ENCODE measurements around the gene M1AP. TPM values are rescaled to one million over a fixed set of nuclear protein-coding genes. Genes with fewer than 3 reads are reported as not detected.
A peak's percentile ranks its signal among the peaks of the same experiment; 100 is the strongest.

M1AP gene, protein sequence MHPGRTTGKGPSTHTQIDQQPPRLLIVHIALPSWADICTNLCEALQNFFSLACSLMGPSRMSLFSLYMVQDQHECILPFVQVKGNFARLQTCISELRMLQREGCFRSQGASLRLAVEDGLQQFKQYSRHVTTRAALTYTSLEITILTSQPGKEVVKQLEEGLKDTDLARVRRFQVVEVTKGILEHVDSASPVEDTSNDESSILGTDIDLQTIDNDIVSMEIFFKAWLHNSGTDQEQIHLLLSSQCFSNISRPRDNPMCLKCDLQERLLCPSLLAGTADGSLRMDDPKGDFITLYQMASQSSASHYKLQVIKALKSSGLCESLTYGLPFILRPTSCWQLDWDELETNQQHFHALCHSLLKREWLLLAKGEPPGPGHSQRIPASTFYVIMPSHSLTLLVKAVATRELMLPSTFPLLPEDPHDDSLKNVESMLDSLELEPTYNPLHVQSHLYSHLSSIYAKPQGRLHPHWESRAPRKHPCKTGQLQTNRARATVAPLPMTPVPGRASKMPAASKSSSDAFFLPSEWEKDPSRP
- total RNA-seq: not detected

DNA sequence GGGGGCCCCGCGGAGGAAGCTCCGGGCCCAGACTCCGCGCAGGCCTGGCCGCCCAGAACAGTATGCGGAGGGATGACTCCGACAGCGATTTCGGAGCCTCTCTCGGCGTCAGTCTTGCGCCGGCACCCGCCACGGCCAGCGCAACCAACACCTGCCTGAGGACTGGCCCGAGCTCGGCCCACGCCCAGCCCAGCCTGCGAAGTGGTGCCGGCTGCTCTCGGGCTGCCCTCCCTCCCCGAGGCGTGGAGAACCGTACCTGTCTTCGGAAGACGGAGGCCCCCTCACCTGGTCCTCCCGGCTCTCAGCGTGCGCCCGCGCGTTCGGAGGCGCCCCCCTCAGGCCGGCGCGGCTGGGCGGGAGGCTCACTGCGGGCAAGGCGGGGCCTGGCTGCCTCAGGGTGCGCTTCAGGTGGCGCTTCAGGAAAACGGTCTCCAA is at the start of gene M1AP:
Gene M1AP, minus strand, starts transcription at position 322 of the 435 bp plus-strand sequence. CDS start 8,055 bp downstream, outside the sequence.
- Mint-ChIP-seq H3K36me3 (ENCODE audit: low read depth) (no peaks in the 10 kb centered on the region), H3K4me3 (no peak within 1 kb of the TSS), H3K27me3 (peaks cover 24% of the 10 kb centered on the region), H3K27ac (no peak within 1 kb of the TSS), H3K4me1 (peaks cover 5% of the 10 kb centered on the region), H3K9me3 (no peaks in the 10 kb centered on the region)
- peak; percentile 26 for ATAC-seq (replicated peaks)

GRCh38 chr2:74696829-74697228 is 48.7 kb upstream of the M1AP start:
- Mint-ChIP-seq H3K27ac (no peak overlapping the region), H3K9me3 (no peaks in the 10 kb centered on the region), H3K36me3 (ENCODE audit: low read depth) (no peaks in the 10 kb centered on the region), H3K27me3 (no peaks in the 10 kb centered on the region), H3K4me3 (no peak overlapping the region), H3K4me1 (no peaks in the 10 kb centered on the region)
- ATAC-seq (replicated peaks): no peak

DNA sequence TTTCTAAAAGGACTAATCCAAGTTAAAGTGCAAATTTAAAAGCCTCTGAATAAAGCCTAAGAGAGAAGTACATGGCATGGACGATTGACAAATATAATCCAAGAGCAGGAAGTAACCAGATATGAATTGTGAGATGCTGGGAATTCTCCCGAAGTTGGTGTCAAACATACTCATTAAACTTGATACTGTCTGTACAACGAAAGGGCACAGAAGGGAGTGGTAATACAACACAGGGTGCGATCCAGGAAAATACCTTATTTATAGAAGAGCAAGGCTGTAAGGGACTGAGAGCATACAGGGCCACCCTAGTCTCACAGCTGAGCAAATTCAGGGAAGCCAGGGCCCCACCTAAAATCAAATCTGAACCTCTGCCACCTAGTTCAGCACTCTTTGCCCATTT is 47.5 kb upstream of the M1AP start:
- no peaks in the 10 kb centered on the region for H3K9me3 Mint-ChIP-seq
- ATAC-seq (replicated peaks): no peak
- no peaks in the 10 kb centered on the region for H3K27me3 Mint-ChIP-seq
- no peak overlapping the region for H3K27ac Mint-ChIP-seq
- no peaks in the 10 kb centered on the region for H3K36me3 Mint-ChIP-seq (ENCODE audit: low read depth)
- no peaks in the 10 kb centered on the region for H3K4me1 Mint-ChIP-seq
- no peak overlapping the region for H3K4me3 Mint-ChIP-seq

DNA sequence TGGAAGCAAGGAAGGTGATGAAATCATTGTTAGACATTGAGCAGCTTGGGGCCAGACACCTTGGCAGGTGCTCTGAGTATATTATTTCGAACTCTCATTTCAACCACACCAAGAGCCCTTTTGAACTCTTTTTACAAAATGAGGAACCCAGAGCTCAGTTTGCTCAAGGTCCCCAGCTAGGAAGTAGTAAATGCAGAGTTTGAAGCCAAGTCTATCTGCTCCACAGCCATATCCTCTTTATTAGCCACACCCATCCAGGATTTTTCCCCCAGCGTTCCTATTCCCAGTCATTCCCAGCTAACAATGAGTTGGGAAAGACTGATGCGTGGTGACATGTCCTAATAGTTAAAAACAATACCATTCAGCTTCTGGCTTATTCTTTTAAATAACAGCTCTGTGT is 46.2 kb upstream of the M1AP start:
- Mint-ChIP-seq H3K36me3 (ENCODE audit: low read depth) (no peaks in the 10 kb centered on the region), H3K4me1 (no peaks in the 10 kb centered on the region), H3K4me3 (no peak overlapping the region), H3K27ac (no peak overlapping the region), H3K27me3 (no peaks in the 10 kb centered on the region), H3K9me3 (no peaks in the 10 kb centered on the region)
- no peak for ATAC-seq (replicated peaks)

- no peak overlapping the region for H3K4me3 Mint-ChIP-seq
- no peaks in the 10 kb centered on the region for H3K9me3 Mint-ChIP-seq
- no peak overlapping the region for H3K27ac Mint-ChIP-seq
- no peaks in the 10 kb centered on the region for H3K36me3 Mint-ChIP-seq (ENCODE audit: low read depth)
- no peak for ATAC-seq (replicated peaks)
- no peaks in the 10 kb centered on the region for H3K27me3 Mint-ChIP-seq
- H3K4me1 Mint-ChIP-seq: no peaks in the 10 kb centered on the region
These were observed 45.5 kb upstream of the M1AP start for GRCh38 chr2:74693668-74694067.

- no peaks in the 10 kb centered on the region for H3K9me3 Mint-ChIP-seq
- no peak for ATAC-seq (replicated peaks)
- H3K4me3 Mint-ChIP-seq: no peak overlapping the region
- H3K27ac Mint-ChIP-seq: peak overlapping the region; percentile 18
- no peaks in the 10 kb centered on the region for H3K36me3 Mint-ChIP-seq (ENCODE audit: low read depth)
- H3K4me1 Mint-ChIP-seq: no peaks in the 10 kb centered on the region
- no peaks in the 10 kb centered on the region for H3K27me3 Mint-ChIP-seq
These were observed 45.1 kb upstream of the M1AP start for GRCh38 chr2:74693213-74693612.

GRCh38 chr2:74691929-74692328 is 43.8 kb upstream of the M1AP start:
- no peaks in the 10 kb centered on the region for H3K4me1 Mint-ChIP-seq
- H3K4me3 Mint-ChIP-seq: no peak overlapping the region
- ATAC-seq (replicated peaks): no peak
- peak overlapping the region; percentile 13 for H3K27ac Mint-ChIP-seq
- H3K9me3 Mint-ChIP-seq: no peaks in the 10 kb centered on the region
- H3K36me3 Mint-ChIP-seq (ENCODE audit: low read depth): no peaks in the 10 kb centered on the region
- H3K27me3 Mint-ChIP-seq: no peaks in the 10 kb centered on the region

- Mint-ChIP-seq H3K4me1 (no peaks in the 10 kb centered on the region), H3K27ac (no peak overlapping the region), H3K4me3 (no peak overlapping the region), H3K36me3 (ENCODE audit: low read depth) (no peaks in the 10 kb centered on the region), H3K9me3 (no peaks in the 10 kb centered on the region), H3K27me3 (no peaks in the 10 kb centered on the region)
- no peak for ATAC-seq (replicated peaks)
These were observed 42.4 kb upstream of the M1AP start for GRCh38 chr2:74690571-74690970.

DNA sequence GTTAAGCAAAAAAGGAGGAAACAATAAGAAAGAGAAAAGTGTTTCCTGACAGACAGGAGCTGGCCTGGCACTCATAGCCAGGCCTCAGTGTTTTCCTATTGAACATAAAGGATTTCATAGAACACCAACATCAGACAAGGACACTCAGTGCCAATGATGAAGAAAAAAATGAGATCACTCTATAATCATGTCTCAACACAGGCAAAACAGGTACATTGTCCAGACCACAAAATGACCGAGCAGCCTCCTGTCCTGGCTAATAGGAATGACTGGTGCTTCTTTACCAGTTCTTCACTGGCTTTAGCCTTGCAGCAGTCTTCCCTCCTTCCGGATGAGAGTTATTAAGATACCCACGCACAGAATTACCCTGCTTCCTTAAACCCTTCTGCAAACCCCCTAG is 41.5 kb upstream of the M1AP start:
- Mint-ChIP-seq H3K4me3 (no peak overlapping the region), H3K9me3 (no peaks in the 10 kb centered on the region), H3K27me3 (no peaks in the 10 kb centered on the region), H3K36me3 (ENCODE audit: low read depth) (no peaks in the 10 kb centered on the region), H3K27ac (no peak overlapping the region), H3K4me1 (no peaks in the 10 kb centered on the region)
- no peak for ATAC-seq (replicated peaks)

GRCh38 chr2:74688881-74689280 is 40.8 kb upstream of the M1AP start:
- Mint-ChIP-seq H3K36me3 (ENCODE audit: low read depth) (no peaks in the 10 kb centered on the region), H3K4me3 (no peak overlapping the region), H3K27me3 (no peaks in the 10 kb centered on the region), H3K4me1 (no peaks in the 10 kb centered on the region), H3K9me3 (no peaks in the 10 kb centered on the region), H3K27ac (no peak overlapping the region)
- no peak for ATAC-seq (replicated peaks)

DNA sequence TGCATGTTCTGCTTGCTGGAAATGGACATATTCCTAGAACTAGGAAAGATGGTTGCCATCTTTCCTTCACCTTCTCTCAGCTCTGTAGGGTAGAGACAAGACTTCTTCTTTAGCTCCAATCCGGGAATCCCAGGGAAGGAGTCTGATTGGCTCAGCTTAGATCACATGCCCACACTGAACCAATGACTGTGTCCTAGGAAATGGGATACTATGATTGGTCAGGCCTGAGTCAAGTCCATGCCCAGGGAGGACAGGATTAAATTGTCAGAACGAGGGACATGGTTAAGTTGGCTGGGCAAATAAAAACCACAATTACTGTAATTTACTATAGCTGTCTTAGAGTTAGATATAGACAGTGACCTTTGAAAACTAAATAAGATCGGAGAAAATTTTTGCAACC is 37.3 kb upstream of the M1AP start:
- H3K27ac Mint-ChIP-seq: no peak overlapping the region
- no peaks in the 10 kb centered on the region for H3K4me1 Mint-ChIP-seq
- no peak for ATAC-seq (replicated peaks)
- H3K27me3 Mint-ChIP-seq: no peaks in the 10 kb centered on the region
- H3K36me3 Mint-ChIP-seq (ENCODE audit: low read depth): no peaks in the 10 kb centered on the region
- no peak overlapping the region for H3K4me3 Mint-ChIP-seq
- H3K9me3 Mint-ChIP-seq: no peaks in the 10 kb centered on the region

- no peak overlapping the region for H3K27ac Mint-ChIP-seq
- no peaks in the 10 kb centered on the region for H3K4me1 Mint-ChIP-seq
- no peak for ATAC-seq (replicated peaks)
- H3K36me3 Mint-ChIP-seq (ENCODE audit: low read depth): peaks cover 17% of the 10 kb centered on the region
- H3K4me3 Mint-ChIP-seq: no peak overlapping the region
- no peaks in the 10 kb centered on the region for H3K9me3 Mint-ChIP-seq
- no peaks in the 10 kb centered on the region for H3K27me3 Mint-ChIP-seq
These were observed 34.4 kb upstream of the M1AP start for GRCh38 chr2:74682501-74682900.

GRCh38 chr2:74679615-74680014 is 31.5 kb upstream of the M1AP start:
- no peaks in the 10 kb centered on the region for H3K27me3 Mint-ChIP-seq
- no peak for ATAC-seq (replicated peaks)

GRCh38 chr2:74676331-74676730 is 28.2 kb upstream of the M1AP start:
- no peak for ATAC-seq (replicated peaks)
- Mint-ChIP-seq H3K9me3 (no peaks in the 10 kb centered on the region), H3K27me3 (no peaks in the 10 kb centered on the region), H3K36me3 (ENCODE audit: low read depth) (peaks cover 47% of the 10 kb centered on the region), H3K4me3 (no peak overlapping the region), H3K27ac (no peak overlapping the region), H3K4me1 (no peaks in the 10 kb centered on the region)

More at GRCh38 chr2:74679615-74680014, 31.5 kb upstream of the M1AP start:
- no peaks in the 10 kb centered on the region for H3K4me1 Mint-ChIP-seq
- H3K36me3 Mint-ChIP-seq (ENCODE audit: low read depth): peaks cover 45% of the 10 kb centered on the region
- no peak overlapping the region for H3K4me3 Mint-ChIP-seq
- no peak overlapping the region for H3K27ac Mint-ChIP-seq
- no peaks in the 10 kb centered on the region for H3K9me3 Mint-ChIP-seq

- H3K27me3 Mint-ChIP-seq: no peaks in the 10 kb centered on the region
These were observed 27.0 kb upstream of the M1AP start for GRCh38 chr2:74675090-74675489.

More at GRCh38 chr2:74675090-74675489, 27.0 kb upstream of the M1AP start:
- Mint-ChIP-seq H3K4me1 (no peaks in the 10 kb centered on the region), H3K27ac (no peak overlapping the region), H3K36me3 (ENCODE audit: low read depth) (peaks cover 47% of the 10 kb centered on the region), H3K9me3 (no peaks in the 10 kb centered on the region), H3K4me3 (no peak overlapping the region)
- no peak for ATAC-seq (replicated peaks)

Data from activated T-helper 17 cell treated with anti-CD3 and anti-CD28 coated beads, Interleukin-2, amount 50 U/mL, for 72 hours (primary cell).